ENCODE data around the gene NPHS1. TPM values are rescaled to one million over a fixed set of nuclear protein-coding genes. Genes with fewer than 3 reads are reported as not detected.

Gene NPHS1
- total and polyA plus RNA-seq, 2 of the 8 experiments (the other 6 are each of a cell fraction or from before 2014, with no cell fraction given), result 1.3 to 1.4 TPM

DNA sequence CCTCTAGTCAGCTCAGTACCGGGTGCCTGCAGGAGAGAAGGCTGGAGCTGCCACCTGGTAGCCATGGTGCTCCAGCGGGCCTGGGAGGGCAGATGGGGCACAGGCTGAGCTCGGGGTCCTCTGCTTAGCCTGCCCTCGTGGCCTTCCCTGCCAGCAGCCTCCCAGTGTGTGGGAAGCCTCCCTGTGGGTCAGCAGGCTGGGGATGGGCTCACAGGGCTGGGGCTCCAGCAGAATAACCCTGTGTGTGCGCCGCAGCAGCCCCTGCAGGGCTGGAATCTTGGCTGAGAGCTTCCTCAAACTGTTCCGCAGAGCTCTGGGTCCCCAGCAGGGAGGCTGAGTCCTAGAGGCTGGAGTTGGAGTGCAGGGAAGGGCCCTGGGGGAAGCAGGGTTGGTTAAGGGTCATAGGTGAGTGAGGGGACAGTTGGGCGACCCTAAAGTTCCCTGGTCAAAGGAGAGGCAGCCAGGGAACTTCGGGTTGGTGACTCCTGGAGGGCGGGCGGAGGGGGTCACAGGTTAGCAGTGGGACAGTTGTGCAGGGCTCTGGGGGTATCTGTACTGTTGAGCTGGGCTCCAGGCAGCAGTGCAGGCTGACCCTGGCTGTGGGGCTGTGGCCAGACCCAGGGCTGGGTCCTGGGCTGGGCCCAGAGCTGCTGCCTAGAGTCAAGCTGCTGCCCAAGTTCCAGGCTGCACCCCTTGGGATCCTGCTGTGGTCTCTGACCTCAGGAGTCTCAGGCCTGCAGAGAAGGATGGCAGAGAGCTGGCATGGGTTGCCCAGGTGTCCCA is 62.9 kb downstream of the NPHS1 start:
- no peak overlapping the region for H3K4ac ChIP-seq (replicated peaks; ENCODE audit: insufficient read length, low read depth, low read length)
- H2AFZ ChIP-seq (ENCODE audit: low read length), result no peak overlapping the region
- H2BK15ac ChIP-seq (ENCODE audit: low read length), result no peak overlapping the region
- no peak overlapping the region for H2BK120ac ChIP-seq (replicated peaks; ENCODE audit: low read depth, low read length)
- no peaks in the 10 kb centered on the region for H3K36me3 ChIP-seq (ENCODE audit: control insufficient read depth in 2 of 4, insufficient read depth in 4 of 4, low read length in 3 of 4)
- ChIA-PET CTCF (ENCODE audit: partially characterized antibody) (interaction anchor here (0.8 to 3.8 kb wide), 7 partner anchors 8 to 142 kb away, joined by 3 to 13 read pairs (median 3); no protein-coding TSS in a partner anchor), POLR2A (ENCODE audit: partially characterized antibody) (interaction anchor here (2.2 kb wide), 1 partner anchor 16 kb away, joined by 9 read pairs; no protein-coding TSS in a partner anchor)
- peaks cover 0 to 6% (median 2%) of the 10 kb centered on the region in 4 experiments; a peak in 2 of 7 replicates for H3K4me1 ChIP-seq (replicated peaks in 1 of 4; ENCODE audit: control insufficient read depth in 3 of 4, insufficient read depth in 4 of 4, low read length in 3 of 4)
- no peak for DNase-seq (ENCODE audit: low read depth in 1 of 2, low spot score in 2 of 2)
- H4K8ac ChIP-seq (ENCODE audit: extremely low read depth, insufficient read depth, low read length), result no peak overlapping the region
- H3K79me1 ChIP-seq (ENCODE audit: low read depth, low read length), result no peaks in the 10 kb centered on the region
- H4K91ac ChIP-seq (replicated peaks; ENCODE audit: insufficient read length, low read length), result no peak overlapping the region
- FAIRE-seq, result no peak
- peaks cover 3 to 7% of the 10 kb centered on the region in 2 experiments for H4K20me1 ChIP-seq (replicated peaks in 1 of 2; ENCODE audit: control insufficient read depth in 1 of 2, insufficient read depth in 2 of 2, low read length in 2 of 2)
- H3K27me3 ChIP-seq (replicated peaks in 1 of 4; ENCODE audit: control insufficient read depth in 3 of 4, extremely low read depth in 1 of 4, insufficient read depth in 3 of 4, low read length in 3 of 4), result no peaks in the 10 kb centered on the region; a peak in 1 of 7 replicates
- no peaks in the 10 kb centered on the region for H3K79me2 ChIP-seq (ENCODE audit: control insufficient read depth in 1 of 2, insufficient read depth in 2 of 2, low read length in 2 of 2)
- H3K23me2 ChIP-seq (ENCODE audit: low read depth, low read length), result peaks cover 7% of the 10 kb centered on the region; the same call in 1 of the 2 replicates
- H3K9me3 ChIP-seq (ENCODE audit: insufficient read depth in 2 of 2, low read depth in 1 of 2, low read length in 1 of 2), result no peaks in the 10 kb centered on the region
- TF ChIP-seq KDM5A (IDR thresholded peaks at IDR 0.05; ENCODE audit: low read length) (no peak), POLR2AphosphoS5 (IDR thresholded peaks at IDR 0.05; ENCODE audit: low read depth, low read length) (no peak), BCL11A (IDR thresholded peaks at IDR 0.05; ENCODE audit: low read depth in 2 of 2, low read length in 2 of 2) (no peak), GTF2F1 (IDR thresholded peaks at IDR 0.05; ENCODE audit: borderline replicate concordance, low read depth, low read length) (no peak), SUZ12 (IDR thresholded peaks at IDR 0.05; ENCODE audit: low read length) (no peak)
- H3K14ac ChIP-seq (ENCODE audit: insufficient read length), result no peak overlapping the region
- H2AK5ac ChIP-seq (ENCODE audit: low read depth, low read length), result no peak overlapping the region
- no peak overlapping the region for H2BK20ac ChIP-seq (ENCODE audit: low read length)
- H2BK12ac ChIP-seq (ENCODE audit: low read depth, low read length), result no peak overlapping the region
- no peak overlapping the region for H3K27ac ChIP-seq (ENCODE audit: low read depth, low read length)
- no peak overlapping the region for H3K56ac ChIP-seq (replicated peaks; ENCODE audit: insufficient read length, low read depth, low read length)
- no peak overlapping the region for H3K9ac ChIP-seq (replicated peaks in 1 of 4; ENCODE audit: extremely low read depth in 1 of 4, low read depth in 3 of 4, low read length in 3 of 4)
- no peak overlapping the region for H3K4me3 ChIP-seq (ENCODE audit: extremely low read depth in 1 of 4, insufficient read depth in 2 of 4, low read depth in 3 of 4, low read length in 4 of 4)
- 91% methylated on average over 10 of the region's 11 CpGs; no CpG with 5 or more reads in 1 of the 2 experiments for WGBS, 2 experiments (ENCODE audit: extremely low coverage in 1 of 2, insufficient coverage in 1 of 2, insufficient read length in 1 of 2, insufficient replicate concordance in 2 of 2, low coverage in 1 of 2, low lambda C conversion rate in 2 of 2, missing lambda C conversion rate in 1 of 2)
- no peak overlapping the region for H4K5ac ChIP-seq (ENCODE audit: insufficient read length, low read depth, low read length)
- H3K23ac ChIP-seq (ENCODE audit: insufficient read length), result no peak overlapping the region
- H2BK5ac ChIP-seq (ENCODE audit: low read depth, low read length), result no peak overlapping the region
- no peak overlapping the region for H3K18ac ChIP-seq (ENCODE audit: extremely low read depth, low read length)
- H3K4me2 ChIP-seq (ENCODE audit: insufficient read depth in 1 of 2, low read depth in 2 of 2, low read length in 2 of 2), result no peak overlapping the region
